ENCODE results near the gene COL1A1. TPM values are rescaled to one million over a fixed set of nuclear protein-coding genes. Genes with fewer than 3 reads are reported as not detected.

The COL1A1 gene
- total and polyA plus RNA-seq, 2 of the 13 experiments (the other 11 are each of a cell fraction or from before 2014, with no cell fraction given) = 0.05 TPM; not detected in 1

- TF ChIP-seq ZNF18 (CRISPR knock-in tag; IDR thresholded peaks at IDR 0.05; ENCODE audit: insufficient replicate concordance) = no peak
- peak; percentile 85 for TF ChIP-seq IKZF4 (CRISPR knock-in tag; IDR thresholded peaks at IDR 0.05; ENCODE audit: borderline replicate concordance, low read depth, not compliant biosample characterization)
- TF ChIP-seq TGIF2 (CRISPR knock-in tag; IDR thresholded peaks at IDR 0.05) = no peak
- no peak for TF ChIP-seq ZNF230 (CRISPR knock-in tag; IDR thresholded peaks at IDR 0.05)
- TF ChIP-seq ZNF546 (CRISPR knock-in tag; conservative IDR thresholded peaks at IDR 0.05) = peak; percentile 83
- peak; percentile 73 for TF ChIP-seq ZNF691 (CRISPR knock-in tag; IDR thresholded peaks at IDR 0.05; ENCODE audit: borderline replicate concordance, low read depth)
- TF ChIP-seq HMG20B (CRISPR knock-in tag; conservative IDR thresholded peaks at IDR 0.05) = no peak
- TF ChIP-seq ZNF703 (CRISPR knock-in tag; IDR thresholded peaks at IDR 0.05; ENCODE audit: borderline replicate concordance) = no peak
- TF ChIP-seq TRIM24 (CRISPR knock-in tag; IDR thresholded peaks at IDR 0.05) = no peak
- TF ChIP-seq CTCF (CRISPR knock-in tag; IDR thresholded peaks at IDR 0.05) = peak; percentile 45; the same call in 1 of the 2 replicates
- TF ChIP-seq POLR2AphosphoS5 (IDR thresholded peaks at IDR 0.05; ENCODE audit: low read depth, low read length) = no peak
- TF ChIP-seq TRAFD1 (CRISPR knock-in tag; IDR thresholded peaks at IDR 0.05; ENCODE audit: borderline replicate concordance) = no peak
- TF ChIP-seq ZNF296 (CRISPR knock-in tag; conservative IDR thresholded peaks at IDR 0.05) = no peak
- no peak; the same call in 1 of the 2 replicates for TF ChIP-seq RXRA (CRISPR knock-in tag; IDR thresholded peaks at IDR 0.05)
- TF ChIP-seq ZNF317 (CRISPR knock-in tag; IDR thresholded peaks at IDR 0.05) = no peak
- TF ChIP-seq ZNF101 (CRISPR knock-in tag; IDR thresholded peaks at IDR 0.05; ENCODE audit: borderline replicate concordance, low read depth) = no peak
- no peak; the same call in 1 of the 2 replicates for TF ChIP-seq ZNF746 (CRISPR knock-in tag; IDR thresholded peaks at IDR 0.05)
- no peak for TF ChIP-seq CC2D1A (CRISPR knock-in tag; IDR thresholded peaks at IDR 0.05)
- TF ChIP-seq RBFOX2 (IDR thresholded peaks at IDR 0.05; ENCODE audit: low read depth, low read length) = peak; percentile 81
- peak; percentile 86; the same call in 1 of the 2 replicates for TF ChIP-seq TFDP1 (CRISPR knock-in tag; IDR thresholded peaks at IDR 0.05; ENCODE audit: borderline replicate concordance)
These were observed 51.7 kb downstream of the COL1A1 start (continued) for GRCh38 chr17:50149417-50150353.
